SK-N-MC (cell line): ENCODE results near the gene TSNAX.

Experiments used
- EZH2 ChIP-seq: fragments of 200-600 bp; sonication (generic); IDR thresholded peaks from one replicate; pipeline ENCODE4 v1.6.1; 2017; ENCODE audit warnings: antibody characterized with exemption
- FOXP2 ChIP-seq: optimal IDR thresholded peaks from 2 replicates; pipeline ENCODE3; 2011; ENCODE audit warnings: mild to moderate bottlenecking, moderate library complexity; ENCODE audit not compliant: insufficient read depth; ENCODE audit errors: extremely low read length, control extremely low read depth
- POLR2AphosphoS5 ChIP-seq: IDR thresholded peaks from 2 replicates; pipeline ENCODE4 v1.6.1; 2012; ENCODE audit warnings: mild to moderate bottlenecking, low read depth, low read length, borderline replicate concordance

- TF ChIP-seq POLR2AphosphoS5 (no peak), EZH2 (no peak), FOXP2 (no peak)
These were observed 12.7 kb upstream of the TSNAX start for GRCh38 chr1:231515748-231516147.
